Measurements from ENCODE around the gene VARS1.
A peak's percentile ranks its signal among the peaks of the same experiment; 100 is the strongest.
"Not testable (repeated sequence)": the region's sequence is repeated elsewhere in the genome, so short reads cannot be mapped to it uniquely, and the experiment has no call there.

VARS1 gene
- 53.8 to 75.5 reads per million in 2 donors for total RNA-seq

DNA sequence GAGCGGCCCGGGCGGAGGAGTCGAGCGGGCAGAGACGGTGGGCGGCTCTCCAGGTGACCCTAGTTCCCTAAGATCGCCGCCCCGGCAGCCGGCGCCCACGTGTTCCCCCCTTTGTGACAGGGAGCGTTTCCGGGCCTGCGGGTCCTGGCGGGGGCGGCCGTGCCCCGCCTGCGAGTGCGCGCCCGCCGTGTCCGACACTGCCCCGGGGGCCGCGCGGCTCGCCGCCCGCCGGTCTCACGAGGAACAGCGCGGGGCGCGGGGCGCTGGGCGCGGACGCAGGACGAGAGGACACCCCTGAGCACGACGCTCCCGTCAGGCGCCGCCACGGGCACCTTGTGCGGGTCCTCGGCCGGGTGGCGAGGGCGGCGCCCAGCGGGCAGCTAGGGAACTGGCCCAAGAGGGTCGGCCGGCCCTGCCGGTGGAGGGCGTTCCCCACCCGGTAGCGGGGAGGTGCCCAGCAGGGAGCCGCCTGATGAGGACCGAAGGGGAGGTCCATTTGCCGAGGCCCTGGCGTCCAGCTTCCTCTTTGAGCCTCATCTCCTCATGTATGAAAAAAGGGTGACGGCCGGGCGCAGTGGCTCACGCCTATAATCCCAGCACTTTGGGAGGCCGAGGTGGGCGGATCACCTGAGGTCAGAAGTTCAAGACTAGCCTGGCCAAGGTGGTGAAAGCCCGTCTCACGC is at the start of gene VARS1:
Gene VARS1 (minus strand): TSS at position 137 of the 683 bp plus-strand sequence. CDS start 535 bp downstream, outside the sequence.
- peak; percentile 74 for DNase-seq

DNA sequence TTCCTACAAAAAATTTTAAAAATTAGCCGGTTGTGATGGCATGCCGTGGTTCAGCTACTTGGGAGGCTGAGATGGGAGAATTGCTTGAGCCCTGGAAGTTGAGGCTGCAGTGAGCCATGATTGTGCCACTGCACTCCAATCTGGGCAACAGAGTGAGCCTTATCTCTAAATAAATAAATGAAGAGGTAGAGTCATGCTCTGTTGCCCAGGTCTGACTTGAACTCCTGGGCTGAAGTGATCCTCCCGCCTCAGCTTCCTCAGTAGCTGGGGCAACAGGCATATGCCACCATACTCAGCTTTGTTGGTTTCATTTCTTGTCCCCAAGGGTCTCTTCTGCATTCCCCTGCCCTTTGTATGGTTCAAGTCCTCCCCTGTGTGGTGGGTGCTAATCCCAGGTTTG is 49.0 kb upstream of the VARS1 start:
- no peak for DNase-seq

DNA sequence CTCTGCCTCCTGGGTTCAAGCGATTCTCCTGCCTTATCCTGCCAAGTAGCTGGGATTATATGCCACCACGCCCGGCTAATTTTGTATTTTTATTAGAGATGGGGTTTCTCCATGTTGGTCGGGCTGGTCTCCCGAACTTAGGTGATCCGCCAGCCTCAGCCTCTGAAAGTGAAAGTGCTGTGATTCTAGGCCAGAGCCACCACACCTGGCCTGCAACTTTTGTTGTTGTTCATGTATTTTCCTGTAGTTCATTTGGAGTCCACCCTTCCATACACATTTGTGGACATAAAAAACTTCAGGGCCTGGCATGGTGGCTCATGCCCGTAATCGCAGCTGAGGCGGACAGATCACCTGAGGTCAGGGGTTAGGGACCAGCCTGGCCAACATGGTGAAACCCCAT is 46.5 kb upstream of the VARS1 start:
- DNase-seq = no peak

DNA sequence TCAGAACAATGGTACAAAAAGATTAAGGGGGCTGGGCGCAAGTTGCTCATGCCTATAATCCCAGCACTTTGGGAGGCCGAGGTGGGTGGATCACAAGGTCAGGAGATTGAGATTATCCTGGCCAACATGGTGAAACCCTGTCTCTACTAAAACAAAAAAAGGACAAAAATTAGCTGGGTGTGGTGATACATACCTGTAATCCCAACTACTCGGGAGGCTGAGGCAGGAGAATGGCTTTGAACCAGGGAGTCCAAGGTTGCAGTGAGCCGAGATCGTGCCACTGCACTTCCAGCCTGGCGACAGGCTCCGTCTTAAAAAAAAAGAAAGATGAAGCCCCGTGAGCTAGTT is 44.2 kb upstream of the VARS1 start:
- DNase-seq = not testable (repeated sequence)

DNA sequence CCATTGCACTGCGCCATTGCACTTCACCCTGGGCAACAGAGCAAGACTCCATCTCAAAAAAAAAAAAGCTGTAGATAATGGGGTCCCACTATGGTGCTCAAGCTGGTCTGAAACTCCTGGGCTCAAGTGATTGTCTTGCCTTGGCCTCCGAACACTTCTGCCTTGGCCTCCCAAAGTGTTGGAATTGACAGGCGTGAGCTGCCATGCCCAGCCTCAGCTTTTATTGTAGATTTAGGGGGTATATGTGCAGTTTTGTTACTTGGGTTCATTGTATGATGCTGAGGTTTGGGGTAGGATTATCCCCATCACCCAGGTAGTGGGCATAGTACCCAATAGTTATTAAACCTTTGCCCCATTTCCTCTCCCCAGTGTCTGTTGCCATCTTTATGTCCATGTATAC is 43.4 kb upstream of the VARS1 start:
- DNase-seq = no peak

DNA sequence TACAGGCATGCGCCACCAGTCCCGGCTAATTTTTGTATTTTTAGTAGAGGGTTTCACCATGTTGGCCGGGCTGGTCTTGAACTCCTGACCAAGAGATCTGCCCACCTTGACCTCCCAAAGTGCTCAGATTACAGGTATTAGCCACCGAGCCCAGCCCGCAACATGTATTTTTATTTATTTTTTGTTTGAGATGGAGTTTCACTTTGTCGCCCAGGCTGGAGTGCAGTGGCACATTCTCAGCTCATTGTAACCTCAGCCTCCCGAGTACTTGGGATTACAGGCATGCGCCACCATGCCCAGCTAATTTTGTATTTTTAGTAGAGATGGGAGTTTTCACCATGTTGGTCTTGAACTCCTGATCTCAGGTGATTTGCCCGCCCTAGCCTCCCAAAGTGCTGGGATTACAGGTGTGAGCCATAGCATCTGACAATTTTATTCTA is 42.6 kb upstream of the VARS1 start:
- not testable (repeated sequence) for DNase-seq

DNA sequence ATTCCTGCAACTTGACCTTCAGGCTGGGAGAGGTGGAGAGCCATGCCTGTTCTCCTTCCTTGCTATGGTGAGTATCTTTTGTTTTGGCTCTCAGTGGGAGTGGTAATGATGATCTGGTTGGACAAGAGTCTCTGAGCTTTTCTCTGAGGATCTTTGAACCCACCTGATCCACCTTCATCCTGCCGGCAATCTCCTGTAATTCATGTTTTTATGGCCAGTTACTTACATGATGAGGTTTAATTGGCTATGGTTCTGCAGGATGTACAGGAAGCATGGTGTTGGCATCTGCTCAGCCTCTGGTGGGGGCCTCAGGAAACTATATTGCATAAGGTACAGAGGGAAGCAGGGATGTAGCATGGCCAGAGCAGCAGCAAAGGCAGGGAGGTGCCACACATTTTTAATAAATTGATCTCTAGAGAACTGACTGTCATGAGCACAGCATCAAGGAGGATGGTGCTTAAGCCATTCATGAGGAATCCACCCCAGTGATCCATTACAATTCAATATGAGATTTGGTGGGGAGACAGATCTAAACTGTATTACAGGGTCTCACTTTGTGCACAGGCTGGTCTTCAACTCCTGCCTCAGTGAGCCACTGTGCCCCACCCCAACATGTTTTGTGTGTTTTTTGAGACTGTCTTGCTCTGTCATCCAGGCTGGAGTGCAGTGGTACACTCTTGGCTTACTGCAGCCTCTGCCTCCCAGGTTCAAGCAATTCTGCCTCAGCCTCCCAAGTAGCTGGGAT is 42.0 kb upstream of the VARS1 start:
- DNase-seq = no peak

DNA sequence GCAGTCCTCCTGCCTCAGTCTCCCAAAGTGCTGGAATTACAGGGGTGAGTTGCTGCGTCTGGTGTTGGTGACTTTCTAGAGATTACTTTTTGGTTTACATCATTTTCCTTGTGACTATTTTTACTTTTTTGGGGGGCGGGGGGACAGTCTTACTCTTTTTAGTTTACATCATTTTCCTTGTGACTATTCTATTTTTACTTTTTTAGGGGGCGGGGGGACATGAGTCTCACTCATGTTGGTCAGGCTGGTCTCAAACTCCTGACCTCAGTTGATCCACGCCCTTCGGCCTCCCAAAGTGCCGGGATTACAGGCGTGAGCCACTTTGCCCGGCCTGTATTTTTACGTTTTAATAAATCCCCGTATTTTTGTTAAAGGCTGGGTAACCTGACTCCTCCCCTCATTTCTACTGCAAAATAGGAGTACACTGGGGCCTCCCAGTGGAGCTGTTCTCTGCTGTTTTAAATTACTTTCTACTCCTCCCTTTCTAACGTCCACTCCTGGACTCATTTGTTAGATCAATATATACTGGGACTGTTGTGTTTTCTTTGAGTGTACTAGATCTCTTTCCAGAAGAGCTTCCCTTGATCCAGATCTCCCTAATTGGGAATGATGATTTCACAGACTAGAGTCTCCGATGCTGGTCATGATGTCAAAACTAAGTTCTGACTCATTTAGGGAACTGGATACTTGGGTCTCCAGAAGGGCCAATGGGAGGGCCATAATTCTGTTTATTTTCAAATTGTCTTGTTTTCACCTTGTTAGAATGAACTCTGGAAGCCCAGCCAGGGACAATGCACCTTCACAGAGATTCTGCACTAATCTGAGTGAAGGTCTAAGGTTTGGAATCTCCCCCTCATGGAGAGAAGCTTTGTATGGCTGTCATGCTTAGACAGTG is 41.2 kb upstream of the VARS1 start:
- DNase-seq = no peak

DNA sequence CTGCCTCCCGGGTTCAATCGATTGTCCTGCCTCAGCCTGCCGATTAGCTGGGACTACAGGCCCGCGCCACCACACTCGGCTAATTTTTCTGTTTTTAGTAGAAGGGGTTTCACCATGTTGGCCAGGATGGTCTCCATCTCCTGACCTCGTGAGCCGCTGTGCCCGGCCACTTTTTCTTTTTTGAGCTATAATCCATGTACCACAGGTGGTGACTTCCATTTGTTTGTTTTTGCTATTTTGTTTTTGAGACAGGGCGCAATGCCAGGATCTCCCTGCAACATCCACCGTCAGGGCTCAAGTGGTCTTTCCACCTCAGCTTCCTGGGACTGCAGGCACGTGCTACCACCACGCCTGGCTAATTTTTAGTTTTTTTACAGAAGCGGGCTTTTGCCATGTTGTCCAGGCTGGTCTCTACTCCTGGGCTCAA is 40.5 kb upstream of the VARS1 start:
- no peak for DNase-seq

DNA sequence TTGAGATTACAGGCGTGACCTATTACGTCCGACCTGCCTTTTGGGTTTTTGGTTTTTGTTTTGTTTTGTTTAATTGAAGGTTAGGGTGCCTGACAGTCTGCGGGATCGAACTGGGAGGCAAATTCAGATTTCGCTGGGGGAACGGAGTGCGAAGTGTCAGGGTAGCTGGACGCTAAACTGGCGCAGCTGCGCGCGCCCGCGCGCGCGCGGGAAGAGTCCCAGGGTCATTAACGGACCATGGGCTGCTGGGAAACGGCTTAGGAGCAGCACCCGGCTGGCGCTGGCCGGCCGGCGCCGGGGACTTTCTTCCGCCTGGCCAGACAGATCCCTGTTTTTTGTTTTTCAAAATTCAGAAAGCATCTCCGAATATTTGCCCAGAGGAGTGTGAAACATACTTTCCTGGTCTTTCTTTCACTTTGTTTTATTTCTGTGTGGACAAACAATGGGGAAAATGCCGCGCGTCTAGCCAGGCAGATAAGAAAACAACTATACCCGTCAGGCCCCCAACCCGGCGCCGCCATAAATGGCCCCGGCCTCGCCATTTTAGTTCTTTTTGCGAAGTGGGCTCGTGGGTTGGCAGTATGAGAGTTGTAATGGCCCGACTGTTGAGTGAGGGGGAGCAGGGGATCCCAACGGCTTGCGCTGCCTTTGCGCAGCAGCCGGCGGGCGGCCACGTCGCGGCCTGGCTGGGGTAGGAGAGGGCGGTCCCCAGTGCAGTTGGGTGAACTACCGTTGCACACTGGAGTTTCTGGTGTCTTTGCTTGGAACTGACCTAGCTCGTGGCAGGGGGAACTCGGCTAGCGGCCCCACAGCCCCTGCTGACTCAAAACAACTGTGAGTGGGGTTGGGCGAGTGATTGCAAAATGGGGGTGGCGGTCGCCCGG is 39.1 kb upstream of the VARS1 start:
- DNase-seq = peak; percentile 71

DNA sequence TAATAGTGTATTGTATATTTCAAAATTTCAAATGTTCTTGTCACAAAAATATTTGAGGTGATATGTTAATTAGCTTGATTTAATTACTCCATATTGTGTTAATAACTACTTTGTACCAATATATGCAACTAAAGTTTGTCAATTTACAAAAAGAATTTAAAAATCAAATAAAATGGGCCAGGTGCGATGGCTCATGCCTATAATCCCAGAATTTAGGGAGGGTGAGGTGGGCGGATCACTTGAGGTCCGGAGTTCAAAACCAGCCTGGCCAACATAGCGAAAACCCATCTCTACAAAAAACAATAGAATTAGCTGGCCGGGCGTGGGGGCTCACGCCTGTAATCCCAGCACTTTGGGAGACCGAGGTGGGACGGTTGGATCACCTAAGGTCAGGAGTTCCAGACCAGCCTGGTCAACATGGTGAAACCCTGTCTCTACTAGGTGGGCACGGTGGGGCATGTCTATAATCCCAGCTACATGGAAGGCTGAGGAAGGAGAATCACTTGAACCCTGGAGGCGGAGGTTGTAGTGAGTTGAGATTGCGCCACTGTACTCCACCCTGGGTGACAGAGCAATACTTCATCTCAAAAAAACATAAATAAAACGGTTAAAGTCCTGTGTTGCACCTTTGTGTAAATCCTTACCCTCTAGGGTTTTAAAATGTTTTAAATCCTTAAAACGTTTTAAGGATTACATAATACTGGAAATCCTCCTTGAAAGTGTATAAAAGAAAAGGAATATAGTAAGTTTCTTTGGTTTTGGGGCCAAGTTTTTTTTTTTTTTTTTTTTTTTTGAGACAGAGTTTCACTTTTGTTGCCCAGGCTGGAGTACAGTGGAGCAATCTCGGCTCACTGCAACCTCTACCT is 36.0 kb upstream of the VARS1 start:
- DNase-seq = no peak

DNA sequence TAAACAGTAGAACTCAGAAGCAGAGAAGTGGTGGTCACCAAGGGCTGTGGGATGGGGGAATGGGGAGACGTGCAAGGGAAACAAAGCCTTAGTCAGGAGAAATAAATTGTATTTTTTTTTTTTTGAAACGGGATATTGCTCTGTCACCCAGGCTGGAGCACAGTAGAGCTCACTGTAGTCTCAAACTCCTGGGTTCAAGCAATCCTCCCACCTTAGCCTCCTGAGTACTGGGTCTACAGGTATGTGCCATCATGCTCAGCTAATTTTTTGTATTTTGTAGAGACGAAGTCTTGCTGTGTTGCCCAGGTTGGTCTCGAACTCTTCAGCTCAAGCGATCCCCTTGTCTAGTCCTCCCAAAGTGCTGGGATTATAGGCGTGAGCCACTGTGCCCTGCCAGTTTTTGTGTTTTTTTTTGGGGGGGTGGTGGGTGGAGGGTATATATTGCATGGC is 35.4 kb upstream of the VARS1 start:
- no peak for DNase-seq

DNA sequence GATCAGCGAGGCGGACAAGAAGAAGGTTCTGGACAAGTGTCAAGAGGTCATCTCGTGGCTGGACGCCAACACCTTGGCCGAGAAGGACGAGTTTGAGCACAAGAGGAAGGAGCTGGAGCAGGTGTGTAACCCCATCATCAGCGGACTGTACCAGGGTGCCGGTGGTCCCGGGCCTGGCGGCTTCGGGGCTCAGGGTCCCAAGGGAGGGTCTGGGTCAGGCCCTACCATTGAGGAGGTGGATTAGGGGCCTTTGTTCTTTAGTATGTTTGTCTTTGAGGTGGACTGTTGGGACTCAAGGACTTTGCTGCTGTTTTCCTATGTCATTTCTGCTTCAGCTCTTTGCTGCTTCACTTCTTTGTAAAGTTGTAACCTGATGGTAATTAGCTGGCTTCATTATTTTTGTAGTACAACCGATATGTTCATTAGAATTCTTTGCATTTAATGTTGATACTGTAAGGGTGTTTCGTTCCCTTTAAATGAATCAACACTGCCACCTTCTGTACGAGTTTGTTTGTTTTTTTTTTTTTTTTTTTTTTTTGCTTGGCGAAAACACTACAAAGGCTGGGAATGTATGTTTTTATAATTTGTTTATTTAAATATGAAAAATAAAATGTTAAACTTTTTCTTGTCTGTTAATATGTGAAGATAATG is 34.2 kb upstream of the VARS1 start:
- DNase-seq = no peak

DNA sequence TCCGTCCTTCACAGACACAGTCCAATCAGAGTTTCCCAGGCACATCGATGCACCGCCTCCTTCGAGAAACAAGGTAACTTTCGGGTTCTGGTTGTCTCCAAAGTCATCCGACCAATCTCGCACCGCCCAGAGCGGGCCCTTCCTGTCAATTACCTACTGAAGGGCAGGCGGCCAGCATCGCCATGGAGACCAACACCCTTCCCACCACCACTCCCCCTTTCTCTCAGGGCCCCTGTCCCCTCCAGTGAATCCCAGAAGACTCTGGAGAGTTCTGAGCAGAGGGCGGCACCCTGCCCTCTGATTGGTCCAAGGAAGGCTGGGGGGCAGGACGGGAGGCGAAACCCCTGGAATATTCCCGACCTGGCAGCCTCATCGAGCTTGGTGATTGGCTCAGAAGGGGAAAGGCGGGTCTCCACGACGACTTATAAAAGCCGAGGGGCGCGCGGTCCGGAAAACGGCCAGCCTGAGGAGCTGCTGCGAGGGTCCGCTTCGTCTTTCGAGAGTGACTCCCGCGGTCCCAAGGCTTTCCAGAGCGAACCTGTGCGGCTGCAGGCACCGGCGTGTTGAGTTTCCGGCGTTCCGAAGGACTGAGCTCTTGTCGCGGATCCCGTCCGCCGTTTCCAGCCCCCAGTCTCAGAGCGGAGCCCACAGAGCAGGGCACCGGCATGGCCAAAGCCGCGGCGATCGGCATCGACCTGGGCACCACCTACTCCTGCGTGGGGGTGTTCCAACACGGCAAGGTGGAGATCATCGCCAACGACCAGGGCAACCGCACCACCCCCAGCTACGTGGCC is 31.9 kb upstream of the VARS1 start, which contains the start of gene HSPA1B:
Gene HSPA1B (plus strand): TSS at position 453 of the 794 bp plus-strand sequence. CDS start 213 bp downstream, at position 666.
- peak; percentile 70 for DNase-seq

DNA sequence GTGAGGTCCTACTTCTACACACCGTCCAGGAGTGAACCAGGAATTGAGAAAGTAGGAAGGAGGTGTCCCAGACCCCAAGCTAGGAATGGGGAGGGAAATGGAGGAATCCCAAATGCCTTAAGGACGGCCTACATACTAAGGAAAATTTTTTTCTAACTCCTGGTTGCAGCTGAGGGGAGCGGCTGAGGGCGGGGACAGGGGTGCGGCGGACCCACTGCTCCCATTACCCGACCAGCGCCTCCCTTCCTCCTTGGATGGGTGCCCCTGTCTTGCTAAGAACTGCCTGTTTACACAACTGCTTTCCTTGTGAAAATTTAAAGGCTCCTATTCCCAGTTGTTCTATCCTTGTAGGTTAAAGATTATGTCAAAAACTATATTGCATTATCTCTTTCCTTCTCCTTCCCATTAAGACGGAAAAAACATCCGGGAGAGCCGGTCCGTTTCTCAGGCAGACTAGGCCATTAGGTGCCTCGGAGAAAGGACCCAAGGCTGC is 31.3 kb upstream of the VARS1 start:
- no peak for DNase-seq

DNA sequence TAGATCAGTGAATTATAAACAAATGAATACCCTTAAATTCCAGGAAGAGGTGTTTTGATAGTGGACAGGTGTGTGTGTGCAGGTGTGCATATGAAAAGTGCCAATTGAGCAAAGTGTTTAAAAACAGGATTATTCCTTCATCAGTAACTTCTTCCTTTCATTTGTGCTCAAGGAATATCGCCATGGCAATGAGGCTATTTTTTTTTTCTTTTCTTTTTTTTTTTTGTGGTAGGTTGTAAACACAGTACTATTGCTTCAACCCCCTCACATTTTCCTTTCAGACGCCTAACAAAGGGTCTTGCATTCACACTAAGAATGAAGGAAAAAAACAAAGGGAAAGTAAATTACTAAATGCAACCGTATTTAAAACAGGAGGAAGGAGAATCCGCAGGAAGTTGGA is 30.0 kb upstream of the VARS1 start:
- DNase-seq = no peak

DNA sequence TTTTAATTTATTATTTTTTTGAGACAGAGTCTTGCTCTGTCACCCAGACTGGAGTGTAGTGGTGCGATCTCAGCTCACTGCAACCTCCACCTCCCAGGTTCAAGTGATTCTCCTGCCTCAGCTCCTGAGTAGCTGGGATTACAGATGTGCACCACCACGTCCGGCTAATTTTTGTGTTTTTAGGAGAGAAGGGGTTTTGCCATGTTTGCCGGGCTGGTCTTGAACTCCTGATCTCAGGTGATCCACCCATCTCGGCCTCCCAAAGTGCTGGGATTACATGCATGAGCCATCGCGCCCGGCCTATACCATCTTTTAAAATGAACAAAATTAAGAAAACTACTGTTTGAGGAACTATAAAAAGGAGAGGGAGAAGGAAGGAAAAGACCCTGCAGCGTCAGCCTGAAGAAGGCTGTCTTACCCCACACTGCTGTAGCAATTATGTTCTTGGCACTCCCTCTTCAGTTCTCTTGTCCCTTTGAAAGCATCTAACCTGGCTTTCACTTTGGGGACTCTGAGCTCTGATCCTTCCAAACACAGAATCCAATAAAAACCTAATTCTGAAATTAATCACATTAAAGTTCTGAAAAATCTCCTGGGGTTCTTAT is 28.1 kb upstream of the VARS1 start:
- not testable (repeated sequence) for DNase-seq

DNA sequence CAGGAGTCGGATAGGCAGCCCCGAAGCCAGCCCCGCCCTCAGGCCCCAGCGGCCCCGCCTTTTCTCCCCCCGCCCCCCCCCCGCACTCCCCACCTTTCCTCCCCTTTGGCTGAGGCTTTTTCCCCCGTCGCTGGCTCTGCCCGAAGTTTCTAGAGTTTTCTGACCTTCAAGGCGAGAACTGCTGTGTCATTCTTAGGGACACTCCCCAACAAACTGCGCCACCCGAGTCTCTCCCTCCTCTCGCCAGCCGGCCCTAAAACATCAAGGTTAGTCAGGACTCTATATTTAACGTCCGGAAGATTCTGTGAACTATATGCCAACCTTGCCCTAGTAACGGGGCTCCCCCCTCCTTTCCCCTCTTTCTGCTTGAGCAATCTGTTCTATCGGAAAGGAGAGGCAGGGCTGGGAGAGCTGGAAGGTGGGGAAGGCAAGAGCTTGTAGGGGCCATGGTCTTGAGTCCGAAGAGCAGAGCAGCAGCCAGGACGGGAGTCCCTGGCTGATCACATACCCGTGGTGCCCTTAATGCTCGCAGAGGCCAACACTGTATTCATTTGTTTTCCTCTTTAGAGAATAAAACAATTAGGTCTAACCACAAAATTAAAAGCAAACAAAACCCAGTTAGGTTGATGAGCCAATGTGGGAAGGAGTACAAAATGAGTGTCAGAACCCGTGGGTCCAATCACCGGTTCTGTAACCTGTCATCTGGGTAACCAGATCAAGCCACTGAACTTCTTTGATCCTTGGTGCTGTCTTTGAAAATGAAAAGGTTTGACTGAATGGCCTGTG is 26.7 kb upstream of the VARS1 start:
- peak; percentile 45 for DNase-seq
